Renal cortical epithelial cell (primary cell): Measurements from ENCODE around the gene RNU6-1. TPM values are rescaled to one million over a fixed set of nuclear protein-coding genes. Genes with fewer than 3 reads are reported as not detected.

Experiments
- DNase-seq: peaks from one replicate; pipeline ENCODE4 v3.0.0-alpha.2; 2011; ENCODE audit warnings: low read depth
- total RNA-seq: library from RNA; depleted of rRNA; stranded (reverse); fragments of >200 nt; gene quantifications from 2 replicates; pipeline ENCODE4 v1.2.3, GENCODE V29; 2014

RNU6-1 gene
- total RNA-seq, 1 donor from 2014 or later, result not detected

- no peak for DNase-seq
Measured at GRCh38 chr15:67857220-67857619, 17.4 kb upstream of the RNU6-1 start.

GRCh38 chr15:67855842-67856241 lies 16.0 kb upstream of the RNU6-1 start:
- peak; percentile 68 for DNase-seq

DNA sequence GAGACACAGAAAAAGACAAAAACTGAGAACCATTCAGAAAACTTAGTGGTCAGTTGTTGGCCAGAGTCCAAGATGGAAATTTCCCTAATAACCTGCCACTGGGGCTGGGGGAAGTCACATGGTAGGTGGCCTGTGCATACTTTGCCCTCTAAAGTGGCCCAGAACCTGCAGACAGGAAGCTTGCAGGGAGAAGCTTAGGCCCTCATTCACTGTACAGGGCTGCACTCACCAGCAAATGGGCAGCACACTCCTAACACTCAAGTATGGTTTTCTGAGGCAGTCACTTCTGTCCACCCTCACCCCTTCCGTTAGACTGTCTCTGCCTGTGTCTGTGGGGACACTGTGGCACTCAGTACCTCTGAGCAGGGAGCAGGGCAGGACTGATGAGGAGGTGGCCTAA lies 14.5 kb upstream of the RNU6-1 start:
- no peak for DNase-seq

- no peak for DNase-seq
Measured at GRCh38 chr15:67853454-67853853, 13.6 kb upstream of the RNU6-1 start.

DNA sequence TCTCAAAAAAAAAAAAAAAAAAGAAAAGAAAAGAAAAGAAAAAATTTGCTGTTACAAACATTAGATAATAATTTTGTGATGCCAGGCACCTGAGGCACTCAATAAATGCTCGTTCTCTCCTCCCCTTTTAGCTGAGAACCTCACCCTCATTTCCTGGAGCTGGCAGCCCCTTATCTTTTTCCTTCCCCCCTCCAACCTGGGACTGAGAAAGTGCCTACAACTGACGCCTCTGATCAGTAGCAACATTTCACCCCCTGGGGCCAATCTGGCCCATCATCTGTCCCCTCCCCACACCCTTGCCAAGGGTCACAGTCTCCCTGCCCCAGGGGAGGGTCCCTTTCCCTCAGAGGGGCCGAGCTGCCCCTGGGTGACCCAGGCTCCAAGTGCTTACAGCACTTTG lies 12.6 kb upstream of the RNU6-1 start:
- no peak for DNase-seq

DNA sequence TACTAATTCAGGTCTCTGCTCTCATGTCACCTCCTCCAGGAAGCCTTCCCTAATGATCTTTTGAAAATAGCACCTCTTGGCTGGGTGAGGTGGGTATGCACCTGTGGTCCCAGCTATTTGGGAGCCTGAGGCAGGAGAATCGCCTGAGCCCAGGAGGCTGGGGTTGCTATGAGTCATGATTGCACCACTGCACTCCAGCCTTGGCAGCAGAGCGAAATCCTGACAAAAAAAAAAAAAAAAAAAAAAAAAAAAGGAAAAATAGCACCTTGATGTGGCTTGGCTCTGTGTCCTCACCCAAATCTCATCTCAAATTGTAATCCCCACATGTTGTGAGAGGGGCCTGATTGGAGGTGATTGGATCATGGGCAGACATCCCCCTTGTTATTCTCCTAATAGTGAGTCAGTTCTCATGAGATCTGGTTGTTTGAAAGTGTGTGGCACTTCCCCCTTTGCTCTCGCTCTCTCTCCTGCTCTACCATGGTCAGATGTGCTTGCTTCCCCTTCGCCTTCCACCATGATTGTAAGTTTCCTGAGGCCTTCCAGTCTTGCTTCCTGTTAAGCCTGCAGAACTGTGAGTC lies 11.2 kb upstream of the RNU6-1 start:
- peak; percentile 82 for DNase-seq

GRCh38 chr15:67850336-67850735 lies 10.5 kb upstream of the RNU6-1 start:
- no peak for DNase-seq

- no peak for DNase-seq
Measured at GRCh38 chr15:67849538-67849937, 9.7 kb upstream of the RNU6-1 start.

DNA sequence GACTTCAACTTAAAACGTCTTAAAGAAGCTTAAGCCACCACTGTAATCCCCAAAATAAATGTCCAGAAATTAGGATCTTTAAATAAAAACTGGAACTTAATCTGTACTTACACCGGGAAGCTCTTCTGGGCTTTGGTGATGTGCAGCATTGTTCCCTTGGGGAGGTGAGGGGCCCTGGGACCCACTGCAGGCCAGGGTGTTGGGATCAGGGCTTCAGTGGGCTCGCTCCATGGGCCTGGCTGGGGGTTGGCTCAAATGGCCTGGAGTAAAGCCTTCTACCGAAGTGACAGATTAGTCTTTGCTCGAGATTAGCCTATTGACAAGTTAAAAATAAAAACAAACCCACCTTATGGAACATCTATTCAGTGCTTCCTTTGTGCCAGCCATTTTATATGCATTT lies 6.1 kb upstream of the RNU6-1 start:
- DNase-seq, result no peak

- DNase-seq, result peak; percentile 94
Measured at GRCh38 chr15:67843571-67844387, 3.9 kb upstream of the RNU6-1 start.

DNA sequence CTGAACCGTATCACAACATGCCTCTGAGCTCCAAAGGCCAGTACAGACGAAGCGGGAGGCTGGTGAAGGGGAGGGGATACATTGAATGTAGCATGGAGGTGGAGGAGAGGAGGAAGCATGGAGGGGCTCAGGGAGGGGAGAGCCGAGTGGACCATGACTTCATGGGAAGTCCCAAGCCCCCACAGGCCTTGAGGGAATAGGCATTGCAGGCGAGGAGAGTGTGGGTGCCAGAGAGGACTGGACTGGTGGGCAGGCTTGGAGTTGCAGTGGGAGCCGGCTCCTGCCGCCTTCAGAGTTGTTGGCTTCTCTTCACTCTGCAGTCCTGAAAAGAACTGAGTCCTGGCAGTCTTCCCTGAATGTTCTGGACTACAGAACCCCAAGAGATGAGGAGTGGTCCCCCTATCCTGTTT lies 3.3 kb upstream of the RNU6-1 start:
- DNase-seq, result no peak

- DNase-seq, result no peak
Measured at GRCh38 chr15:67841513-67841762, 1.6 kb upstream of the RNU6-1 start.

GRCh38 chr15:67840749-67841512 lies 1.1 kb upstream of the RNU6-1 start:
- DNase-seq, result peak; percentile 33

DNA sequence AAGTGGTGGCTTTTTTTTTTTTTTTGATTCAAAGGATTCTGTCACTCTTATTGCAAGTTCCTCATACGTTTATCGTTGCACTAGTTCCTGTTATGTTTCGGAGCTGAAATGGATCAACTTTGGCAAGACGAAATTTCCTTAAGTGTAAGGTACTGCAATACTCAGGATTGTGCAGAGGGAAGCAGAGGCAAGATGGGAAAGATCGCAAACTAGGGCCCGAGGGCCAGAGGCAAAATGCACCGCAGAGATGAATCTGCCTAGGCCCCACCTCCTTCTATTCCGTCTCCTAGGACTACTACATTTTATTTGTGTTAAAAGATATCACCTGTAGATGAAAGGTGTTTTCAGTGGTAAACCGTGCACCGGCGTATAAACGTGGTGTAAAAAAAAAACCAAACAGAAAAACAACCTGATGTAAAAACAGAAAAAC lies 331 bp downstream of the RNU6-1 start:
- peak; percentile 40 for DNase-seq

DNA sequence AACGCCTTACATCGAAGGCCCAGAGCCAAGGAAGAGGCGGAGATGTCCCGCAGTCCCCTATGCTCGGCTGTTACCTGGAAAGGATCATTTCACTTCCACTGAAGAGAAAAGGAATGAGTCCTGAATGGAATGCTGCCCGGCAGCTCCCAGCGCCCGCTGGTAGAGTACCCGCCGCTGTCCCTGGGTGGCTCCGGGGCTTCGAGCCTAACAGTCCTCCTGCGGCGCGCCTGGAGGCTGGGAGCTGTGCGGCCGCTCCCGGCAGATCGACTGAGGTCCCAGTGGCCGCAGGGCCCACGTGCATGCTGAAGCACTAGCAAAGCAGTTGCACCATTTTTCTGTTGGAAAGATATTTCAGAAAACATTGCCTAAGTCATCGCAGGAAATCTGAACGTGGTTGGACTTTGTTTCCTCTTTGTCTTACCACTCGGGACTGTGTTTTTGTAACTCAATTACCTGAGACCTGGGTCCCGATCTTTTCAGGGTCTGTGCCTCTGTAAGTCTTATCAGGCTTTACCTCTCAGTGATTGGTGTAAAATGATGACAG lies 984 bp downstream of the RNU6-1 start:
- DNase-seq, result peak; percentile 33

DNA sequence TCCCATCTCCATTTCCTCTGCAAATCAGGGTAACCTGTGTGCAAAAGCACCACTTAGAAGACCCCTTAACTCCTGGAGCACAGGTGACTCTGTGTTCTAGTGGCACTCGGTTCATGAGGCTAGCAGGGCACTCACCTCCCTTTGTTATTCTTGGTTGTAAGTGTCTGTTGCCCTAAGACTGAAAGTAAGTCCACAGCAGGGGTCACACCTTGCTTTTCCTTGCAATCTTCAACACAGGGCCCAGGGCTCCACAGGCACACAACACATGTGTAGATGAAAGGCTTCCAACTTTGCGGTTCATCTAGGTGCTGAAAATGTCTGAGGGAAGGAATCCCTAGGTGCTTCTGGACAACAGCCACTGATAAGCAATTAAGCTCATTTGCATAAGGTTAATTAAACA lies 2.9 kb downstream of the RNU6-1 start:
- DNase-seq, result no peak

DNA sequence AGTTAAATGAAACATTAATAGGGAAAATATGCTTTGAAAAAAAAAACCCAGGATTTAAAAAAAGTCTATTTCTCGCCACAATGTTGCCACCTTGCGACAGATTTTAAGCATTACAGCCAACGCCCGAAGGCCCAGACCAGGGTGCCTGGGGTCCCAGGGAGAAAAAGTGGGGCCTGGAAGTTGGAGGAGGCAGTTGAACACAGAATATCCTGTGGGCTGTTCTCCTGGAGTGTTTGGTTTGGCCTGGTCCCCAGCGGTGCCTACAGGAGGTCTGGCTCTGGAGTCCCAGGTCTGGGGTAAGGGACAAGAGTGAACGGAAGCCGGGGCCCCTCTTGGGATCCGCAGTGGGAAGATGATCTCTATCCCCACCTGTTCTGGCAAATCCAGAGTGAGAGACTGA lies 3.4 kb downstream of the RNU6-1 start:
- DNase-seq, result peak; percentile 39

DNA sequence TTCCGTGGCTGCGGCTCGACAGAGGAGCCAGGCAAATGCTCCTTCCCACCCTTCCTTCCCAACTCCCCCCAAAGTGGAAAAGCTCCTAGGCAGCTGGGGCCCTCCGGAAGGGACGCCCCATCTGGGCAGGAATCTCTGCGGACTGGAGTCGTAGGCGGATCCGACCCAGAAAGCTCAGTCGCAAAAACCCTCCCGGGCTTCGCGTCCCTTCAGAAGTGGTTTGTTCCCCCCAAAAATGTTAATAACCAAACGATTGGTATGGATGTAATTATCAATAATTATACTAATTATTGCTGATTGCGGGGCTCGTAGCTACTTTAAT lies 3.8 kb downstream of the RNU6-1 start:
- no peak for DNase-seq

DNA sequence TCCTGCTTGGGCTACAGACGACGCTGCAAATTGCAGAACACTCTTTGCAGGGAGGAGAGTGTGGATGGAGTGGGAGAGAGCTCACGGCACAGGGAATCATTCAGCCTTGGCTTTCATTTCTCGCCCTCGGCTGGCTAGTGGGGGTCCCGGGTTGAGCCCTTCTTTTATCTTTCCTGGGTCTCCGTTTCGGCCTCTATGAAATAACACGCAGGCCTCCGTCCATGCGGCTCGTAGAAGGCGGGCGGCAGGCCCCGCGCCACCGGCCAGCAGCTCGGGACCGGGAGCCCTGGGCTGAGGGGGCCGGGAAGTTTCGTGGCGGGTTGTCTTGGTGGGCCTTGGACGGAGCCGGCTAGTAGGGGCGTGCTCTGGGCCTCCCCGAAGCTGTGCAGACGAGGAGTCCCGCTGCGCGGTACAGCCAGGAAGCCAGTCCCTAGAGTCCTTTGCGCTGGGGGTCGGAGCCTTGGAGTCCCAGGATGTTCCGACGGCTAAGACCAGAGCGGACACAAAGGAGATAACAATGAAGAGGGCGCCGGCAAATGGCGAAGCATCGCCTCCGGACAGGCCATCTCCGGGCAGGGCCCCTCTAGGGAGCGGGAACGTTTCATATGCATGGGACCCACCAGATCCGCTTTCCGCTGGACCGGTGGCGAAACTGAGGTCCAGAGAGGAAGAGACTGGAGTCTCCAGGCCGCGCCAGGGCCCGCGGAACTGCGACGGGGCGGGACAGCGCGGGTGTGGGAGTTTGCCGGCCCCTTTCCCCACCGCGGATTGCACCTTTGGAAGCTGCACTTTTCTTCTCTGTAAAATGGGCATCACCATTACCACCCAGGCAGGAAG lies 4.3 kb downstream of the RNU6-1 start:
- no peak for DNase-seq

DNA sequence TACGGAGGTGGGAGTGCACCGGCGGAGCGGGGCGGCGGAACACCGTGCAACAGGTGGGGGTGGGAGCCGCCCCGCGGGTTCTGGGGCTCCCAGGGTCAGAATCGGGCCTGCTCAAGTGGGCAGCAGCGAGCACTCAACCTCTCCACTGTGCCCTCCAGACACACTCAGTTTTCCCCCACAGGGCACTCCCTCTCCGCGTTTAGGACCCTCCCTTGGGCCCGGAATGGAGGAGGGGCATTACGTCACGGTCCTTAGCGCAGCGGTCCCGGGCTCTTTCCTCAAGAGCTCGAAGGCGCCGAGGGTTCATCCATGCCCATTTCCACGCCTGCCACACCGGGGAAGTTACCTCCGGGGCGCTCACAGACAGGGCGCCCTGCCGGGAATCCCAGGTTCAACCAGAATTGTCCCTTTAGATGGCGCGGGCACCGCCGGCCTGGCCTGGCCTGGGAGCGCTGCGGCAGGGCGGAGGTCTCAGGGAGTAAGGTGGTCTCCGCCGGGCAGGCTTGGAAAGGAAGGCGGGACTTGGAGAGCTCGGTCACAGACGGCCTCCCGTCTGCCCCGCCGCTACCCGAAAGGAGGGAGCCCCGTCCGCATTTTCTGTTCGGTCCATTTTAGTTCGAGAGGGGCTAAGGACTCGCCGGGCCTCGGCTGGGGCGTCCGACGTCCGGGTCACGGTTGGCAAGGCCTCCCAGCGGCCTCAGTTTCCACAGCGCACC lies 5.1 kb downstream of the RNU6-1 start:
- DNase-seq, result no peak

DNA sequence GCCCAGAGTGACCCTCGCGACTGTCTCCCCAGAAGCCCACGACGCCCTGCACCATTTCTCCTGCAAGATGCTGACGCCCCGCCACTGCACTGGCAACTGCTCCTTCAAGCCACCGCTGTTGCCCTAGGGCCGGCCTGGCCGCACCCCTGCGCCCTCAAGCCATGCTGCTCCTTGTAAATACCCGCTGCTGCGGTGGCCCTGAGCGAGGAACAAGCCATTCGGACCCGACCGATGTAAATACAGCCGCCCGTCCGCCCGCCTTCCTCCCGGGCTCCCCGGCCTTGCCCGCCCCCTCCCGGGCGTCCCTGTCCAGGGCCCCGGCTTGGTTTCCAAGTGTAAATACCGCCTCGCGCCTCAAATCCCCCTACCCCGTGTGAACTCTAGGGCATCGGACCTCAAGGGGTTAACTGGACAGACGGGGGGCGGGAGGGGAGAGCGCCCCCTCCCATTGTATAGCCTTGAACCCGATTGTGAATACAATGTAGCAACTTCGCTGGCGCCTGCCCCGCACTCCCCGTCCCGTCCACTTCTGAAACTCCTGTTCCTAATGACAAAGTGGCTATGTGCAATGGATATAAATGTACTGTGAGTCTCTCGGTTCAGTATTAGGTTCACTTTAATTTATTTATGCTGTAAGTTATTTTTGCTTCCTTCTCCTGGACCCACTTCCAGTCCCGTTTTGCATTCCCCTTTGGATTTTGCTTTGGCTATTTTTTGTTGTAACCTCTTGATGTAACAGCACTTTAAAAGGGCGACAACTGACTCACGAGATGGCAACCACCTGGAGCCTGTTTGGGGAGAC lies 5.9 kb downstream of the RNU6-1 start:
- no peak for DNase-seq
